ENCODE measurements around the gene VEGFB.

- TF ChIP-seq, protein P1, sequence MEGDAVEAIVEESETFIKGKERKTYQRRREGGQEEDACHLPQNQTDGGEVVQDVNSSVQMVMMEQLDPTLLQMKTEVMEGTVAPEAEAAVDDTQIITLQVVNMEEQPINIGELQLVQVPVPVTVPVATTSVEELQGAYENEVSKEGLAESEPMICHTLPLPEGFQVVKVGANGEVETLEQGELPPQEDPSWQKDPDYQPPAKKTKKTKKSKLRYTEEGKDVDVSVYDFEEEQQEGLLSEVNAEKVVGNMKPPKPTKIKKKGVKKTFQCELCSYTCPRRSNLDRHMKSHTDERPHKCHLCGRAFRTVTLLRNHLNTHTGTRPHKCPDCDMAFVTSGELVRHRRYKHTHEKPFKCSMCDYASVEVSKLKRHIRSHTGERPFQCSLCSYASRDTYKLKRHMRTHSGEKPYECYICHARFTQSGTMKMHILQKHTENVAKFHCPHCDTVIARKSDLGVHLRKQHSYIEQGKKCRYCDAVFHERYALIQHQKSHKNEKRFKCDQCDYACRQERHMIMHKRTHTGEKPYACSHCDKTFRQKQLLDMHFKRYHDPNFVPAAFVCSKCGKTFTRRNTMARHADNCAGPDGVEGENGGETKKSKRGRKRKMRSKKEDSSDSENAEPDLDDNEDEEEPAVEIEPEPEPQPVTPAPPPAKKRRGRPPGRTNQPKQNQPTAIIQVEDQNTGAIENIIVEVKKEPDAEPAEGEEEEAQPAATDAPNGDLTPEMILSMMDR (IDR thresholded peaks at IDR 0.05), result no peak
- no peak for TF ChIP-seq SIN3A (IDR thresholded peaks at IDR 0.05; ENCODE audit: borderline replicate concordance, insufficient read depth, low read depth, low read length)
Observed at GRCh38 chr11:64196626-64197025, 37.8 kb upstream of the VEGFB start.

All from Panc1 (cell line).